M059J (cell line): ENCODE measurements around the gene CAMKMT. TPM values are rescaled to one million over a fixed set of nuclear protein-coding genes. Genes with fewer than 3 reads are reported as not detected.
A peak's percentile ranks its signal among the peaks of the same experiment; 100 is the strongest.
"Not testable (repeated sequence)": the region's sequence is repeated elsewhere in the genome, so short reads cannot be mapped to it uniquely, and the experiment has no call there.

Experiments
- DNase-seq: peaks from one replicate; pipeline ENCODE4 v3.0.0-alpha.2; 2012; ENCODE audit warnings: low read depth
- total RNA-seq: library from RNA; depleted of rRNA; stranded (reverse); fragments of >200 nt; shearing (Covaris generic); gene quantifications from 2 replicates; pipeline ENCODE4 v1.2.3, GENCODE V29; 2014

The CAMKMT gene
- total RNA-seq, 1 experiment from 2014 or later, result 3.4 TPM

DNA sequence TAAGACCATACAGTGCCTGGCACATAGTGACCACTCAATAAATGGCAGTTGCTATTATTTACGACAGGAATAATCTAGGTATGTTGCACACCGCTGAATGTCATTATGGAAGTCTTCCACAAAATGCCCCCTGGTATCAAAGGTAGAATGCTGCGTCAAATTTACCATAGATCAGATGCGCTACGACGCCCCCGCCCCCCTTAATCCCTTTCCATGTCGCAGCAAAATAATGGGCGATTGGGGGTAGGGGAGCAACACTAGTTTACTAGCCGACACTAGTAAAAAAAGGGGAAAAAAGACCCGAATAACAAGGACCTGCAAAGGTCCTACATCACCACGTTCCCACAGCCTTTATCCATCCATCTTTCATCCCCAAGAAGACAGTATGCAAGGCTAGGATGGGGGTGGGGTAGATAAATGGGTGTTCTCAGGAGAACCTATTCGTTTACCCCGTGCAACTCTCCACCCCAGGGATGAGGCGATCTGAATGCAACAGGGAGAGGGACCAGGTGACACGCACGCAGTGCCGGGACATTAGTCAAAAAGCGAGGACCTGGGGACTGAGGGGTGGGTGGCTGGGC, 908 bp upstream of the CAMKMT start:
- DNase-seq, result peak; percentile 35

DNA sequence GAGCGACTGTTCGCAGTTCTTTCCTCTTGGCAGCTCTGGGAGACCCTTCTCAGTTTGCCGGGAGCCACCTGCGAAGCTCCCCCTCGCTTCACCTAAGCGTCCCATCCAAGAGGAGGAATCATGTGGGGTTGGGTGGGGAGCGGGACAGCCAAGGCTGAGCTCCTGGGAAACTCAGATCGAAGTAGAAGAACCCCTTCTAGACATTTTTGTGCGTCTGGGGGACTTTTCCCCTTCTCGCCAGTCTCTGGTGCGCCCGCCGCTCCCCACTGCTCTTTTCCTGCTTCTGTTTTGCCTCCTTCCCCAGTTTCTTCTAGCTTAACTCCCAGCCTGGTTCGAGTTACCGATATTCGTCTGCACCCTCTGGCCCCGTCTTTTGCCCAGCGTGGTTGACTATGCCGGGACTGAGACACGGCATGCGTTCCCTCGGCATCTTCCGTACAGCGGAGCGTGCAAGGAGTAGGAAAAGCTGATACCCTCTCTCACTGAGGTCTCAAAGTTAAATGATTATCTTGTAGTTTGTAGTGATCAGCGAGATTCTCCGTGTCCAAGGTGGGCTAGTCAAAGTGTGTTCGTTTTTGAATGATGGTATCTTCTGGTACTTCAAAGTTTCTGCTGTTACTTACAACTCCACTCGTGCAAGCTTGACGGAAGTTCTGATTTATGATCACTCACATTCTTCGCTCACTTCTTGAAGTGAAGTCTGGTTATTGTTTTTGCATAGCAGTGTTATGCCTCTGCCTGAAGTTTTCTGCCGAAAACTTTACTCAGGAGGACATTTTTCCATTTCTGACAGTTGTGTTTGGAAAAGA, 664 bp downstream of the CAMKMT start:
- peak; percentile 58 for DNase-seq

DNA sequence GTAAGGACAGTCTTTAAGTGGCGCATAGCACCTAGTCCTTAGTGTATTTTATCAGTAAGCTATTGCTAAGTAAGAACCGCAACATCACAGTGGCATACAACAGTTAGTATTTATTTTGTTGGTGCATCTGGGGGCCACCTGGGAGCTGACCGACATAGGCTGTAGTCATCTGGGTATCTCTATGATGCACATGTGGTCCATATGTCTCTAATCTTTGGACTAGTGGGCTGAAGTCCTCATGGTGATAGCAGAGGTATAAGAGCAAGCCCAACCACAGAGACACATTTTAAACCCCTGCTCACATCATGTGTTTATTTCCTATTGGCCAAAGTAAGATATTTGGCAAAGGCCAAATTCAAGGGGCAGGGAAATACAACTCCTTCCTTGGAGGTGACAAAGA, 2.9 kb downstream of the CAMKMT start:
- no peak for DNase-seq

DNA sequence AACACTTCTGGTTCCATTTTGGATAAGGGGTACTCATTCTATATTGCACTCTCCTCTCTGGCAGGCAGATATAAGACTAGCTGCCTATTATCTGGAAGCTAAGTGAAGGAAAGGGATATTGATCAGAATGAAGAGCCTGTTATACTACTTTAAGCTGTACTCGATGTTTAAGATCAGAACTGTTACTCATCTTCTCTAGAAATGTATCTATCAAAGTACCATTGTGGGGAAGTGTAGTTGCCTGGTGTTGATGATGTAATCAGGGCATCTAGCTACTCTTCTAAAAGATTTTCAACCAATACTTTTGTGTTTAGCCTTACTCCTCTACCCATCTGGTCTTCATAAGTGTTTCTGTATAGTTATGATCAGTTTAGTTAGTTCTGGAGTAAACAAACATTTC, 5.8 kb downstream of the CAMKMT start:
- no peak for DNase-seq

DNA sequence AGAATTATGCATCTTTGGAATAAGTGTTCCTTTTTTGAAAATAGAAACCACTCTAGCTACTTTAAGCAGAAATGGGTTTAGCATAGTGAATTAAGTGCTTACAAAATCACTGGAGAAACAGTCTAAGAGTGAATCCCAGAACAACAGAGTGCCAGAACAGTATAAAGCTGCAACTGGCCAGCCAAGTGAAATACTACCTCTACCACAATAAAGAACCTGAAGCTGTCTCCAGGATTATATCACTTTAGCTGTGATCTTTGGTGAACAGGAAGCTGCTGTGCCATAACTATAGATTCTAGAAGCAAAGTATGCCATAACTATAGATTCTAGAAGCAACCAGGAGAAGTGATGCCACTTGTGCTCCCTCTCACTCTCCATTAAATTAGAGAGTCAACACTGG, 7.6 kb downstream of the CAMKMT start:
- no peak for DNase-seq

DNA sequence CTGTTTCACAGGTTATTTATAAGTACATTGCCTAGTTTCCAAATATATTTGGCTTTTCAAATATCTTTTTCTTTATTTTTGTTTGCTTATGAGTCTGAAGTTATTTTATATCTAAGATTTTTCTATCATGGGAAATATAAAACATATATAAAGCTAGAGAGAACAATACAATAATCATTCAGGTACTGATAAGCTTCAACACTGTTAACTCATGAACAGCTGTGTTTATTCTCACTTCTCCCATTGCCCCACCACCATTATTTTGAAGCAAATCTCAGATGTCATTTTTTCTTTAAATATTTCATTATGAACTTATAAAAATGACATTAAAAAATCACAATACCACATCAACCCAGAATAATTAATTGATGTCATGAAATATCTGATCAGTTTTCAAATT, 9.7 kb downstream of the CAMKMT start:
- DNase-seq, result no peak

DNA sequence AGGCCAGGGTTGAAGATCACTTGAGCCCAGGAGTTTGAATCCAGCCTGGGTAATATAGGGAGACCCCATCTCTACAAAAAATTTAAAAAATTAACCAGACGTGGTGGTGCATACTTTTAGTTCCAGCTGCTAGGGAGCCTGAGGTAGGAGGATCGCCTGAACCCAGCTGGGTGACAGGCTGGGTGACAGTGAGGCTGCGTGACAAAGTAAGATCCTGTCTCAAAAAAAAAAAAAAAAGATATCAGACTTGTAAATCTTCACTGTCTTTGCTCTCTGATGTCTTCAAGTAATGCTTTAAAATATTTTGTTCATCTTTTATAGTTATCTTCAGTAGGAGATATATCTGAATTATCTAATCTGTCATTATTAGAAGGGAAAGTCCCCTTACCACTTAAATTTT, 10.5 kb downstream of the CAMKMT start:
- DNase-seq, result no peak

DNA sequence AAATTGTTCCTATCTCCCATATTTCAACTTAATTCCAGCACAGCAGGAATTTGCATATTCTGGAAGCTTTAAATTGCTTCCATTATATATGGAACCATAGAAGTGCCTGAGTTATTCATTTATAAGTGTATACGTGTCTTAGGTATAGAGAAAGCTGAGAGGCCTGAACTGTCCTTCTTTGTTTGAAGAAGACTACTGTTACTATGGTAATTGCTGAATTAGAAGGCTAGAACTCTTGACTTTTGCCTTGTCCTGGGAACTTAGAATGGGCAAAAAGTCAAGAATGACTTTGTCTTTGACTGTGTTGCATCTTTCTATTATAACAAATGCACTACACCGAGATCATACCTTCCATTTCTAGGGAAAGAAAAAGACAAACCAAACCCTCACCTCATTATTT, 15.7 kb downstream of the CAMKMT start:
- no peak for DNase-seq

DNA sequence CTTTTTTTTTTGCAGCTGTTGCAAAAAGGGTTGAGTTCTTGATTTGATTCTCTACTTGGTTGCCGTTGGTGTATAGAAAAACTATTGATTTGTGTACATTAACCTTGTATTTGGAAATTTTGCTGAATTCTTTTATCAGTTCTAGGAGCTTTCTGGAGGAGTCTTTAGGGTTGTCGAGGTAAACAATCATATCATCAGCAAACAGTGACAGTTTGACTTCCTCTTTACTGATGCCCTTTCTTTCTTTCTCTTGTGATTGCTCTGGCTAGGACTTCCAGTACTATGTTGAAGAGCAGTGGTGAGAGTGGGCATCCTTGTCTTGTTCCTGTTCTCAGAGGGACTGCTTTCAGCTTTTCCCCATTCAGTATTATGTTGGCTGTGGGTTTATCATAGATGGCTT, 23.5 kb downstream of the CAMKMT start:
- not testable (repeated sequence) for DNase-seq

DNA sequence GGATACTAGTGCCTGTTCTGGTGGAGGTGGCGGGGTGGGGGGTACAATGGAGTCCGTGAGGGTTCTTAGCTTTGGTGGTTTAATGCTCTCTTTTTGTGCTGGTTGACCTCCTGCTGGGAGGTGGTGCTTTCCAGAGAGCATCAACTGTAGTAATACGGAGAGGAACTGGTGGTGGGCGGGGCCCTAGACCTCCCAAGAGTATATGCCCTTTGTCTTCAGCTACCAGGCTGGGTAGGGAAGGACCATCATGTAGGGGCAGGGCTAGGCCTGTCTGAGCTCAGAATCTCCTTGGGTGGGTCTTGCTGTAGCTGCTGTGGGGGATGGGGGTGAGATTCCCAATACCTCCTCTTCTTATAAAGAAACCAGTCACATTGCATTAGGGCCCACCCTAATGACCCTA, 27.1 kb downstream of the CAMKMT start:
- no peak for DNase-seq

DNA sequence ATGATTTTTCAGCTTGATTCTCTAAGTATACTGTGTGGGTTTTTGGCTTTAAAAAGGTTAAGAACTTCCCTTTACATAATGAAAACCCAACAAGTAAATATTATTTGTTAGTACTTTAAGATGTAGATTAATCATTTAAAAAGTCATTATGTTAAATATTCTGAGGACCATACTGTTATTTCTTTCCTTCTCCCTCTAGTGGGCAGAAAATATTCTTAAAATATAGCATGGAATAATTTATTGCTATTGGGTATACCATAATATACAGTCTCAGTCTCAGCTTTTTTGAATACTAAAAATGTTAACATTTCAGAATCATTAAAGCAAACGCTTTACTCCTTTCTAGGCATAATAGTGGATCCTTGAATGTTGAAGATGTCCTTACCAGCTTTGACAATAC, 28.1 kb downstream of the CAMKMT start:
- DNase-seq, result no peak

DNA sequence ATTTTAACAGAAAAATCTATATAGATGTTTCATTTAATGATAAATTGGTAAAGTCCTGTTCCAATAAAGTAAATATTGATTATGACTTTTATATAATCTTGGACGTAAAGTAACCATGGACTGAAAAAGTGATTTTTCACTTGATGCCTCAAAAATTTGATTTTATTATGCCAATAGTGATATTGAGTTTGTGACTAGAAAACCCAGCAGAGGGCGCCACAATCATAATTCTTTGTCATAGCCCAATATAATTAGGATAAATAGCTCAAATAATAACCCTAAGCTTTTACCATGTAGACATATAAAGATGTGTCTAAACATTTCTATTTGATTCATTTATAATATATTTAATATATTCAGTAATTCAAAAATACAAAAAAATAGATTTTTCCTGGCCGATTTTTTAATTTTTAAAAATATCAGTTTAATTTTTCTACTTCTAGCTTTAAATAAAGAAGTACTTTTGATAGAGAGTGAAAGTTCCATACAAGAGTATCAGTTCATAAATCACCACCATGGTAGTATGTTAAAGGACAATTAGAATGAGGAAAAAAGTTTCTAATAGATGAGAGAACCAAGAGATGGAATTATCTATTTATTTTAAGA, 30.7 kb downstream of the CAMKMT start:
- DNase-seq, result peak; percentile 39

DNA sequence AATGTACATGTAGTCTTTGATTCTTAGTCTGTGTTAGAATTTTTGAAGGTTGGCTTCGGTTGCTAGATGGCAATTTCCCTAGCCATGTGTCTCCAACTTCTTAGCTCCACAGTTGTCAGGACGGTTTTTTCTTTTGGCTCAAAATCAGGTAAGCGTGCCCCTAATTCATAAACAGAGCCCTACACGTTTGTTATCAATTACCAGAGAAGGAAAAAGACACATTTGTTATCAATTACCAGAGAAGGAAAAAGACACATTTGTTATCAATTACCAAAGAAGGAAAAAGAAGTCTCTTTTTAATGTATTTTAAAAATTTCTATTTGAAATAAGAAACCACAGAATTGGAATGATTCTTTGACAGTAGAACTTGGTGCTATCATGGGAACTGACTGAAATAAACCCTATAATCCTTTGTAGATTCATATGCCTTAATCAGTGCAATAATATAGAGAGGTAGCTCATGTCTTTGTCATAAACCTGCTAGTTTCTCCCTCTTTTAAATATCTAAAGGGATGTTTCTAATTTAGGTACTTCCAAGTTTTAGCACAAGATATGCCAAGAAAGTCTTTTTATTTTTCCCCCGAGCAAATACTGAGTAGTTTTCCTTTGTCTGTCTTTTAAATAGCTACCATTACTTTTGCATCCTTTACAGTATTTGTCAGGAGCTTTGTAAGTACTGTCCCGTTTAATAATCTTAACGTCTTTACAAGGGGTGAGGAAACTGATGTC, 35.9 kb downstream of the CAMKMT start:
- DNase-seq, result no peak

DNA sequence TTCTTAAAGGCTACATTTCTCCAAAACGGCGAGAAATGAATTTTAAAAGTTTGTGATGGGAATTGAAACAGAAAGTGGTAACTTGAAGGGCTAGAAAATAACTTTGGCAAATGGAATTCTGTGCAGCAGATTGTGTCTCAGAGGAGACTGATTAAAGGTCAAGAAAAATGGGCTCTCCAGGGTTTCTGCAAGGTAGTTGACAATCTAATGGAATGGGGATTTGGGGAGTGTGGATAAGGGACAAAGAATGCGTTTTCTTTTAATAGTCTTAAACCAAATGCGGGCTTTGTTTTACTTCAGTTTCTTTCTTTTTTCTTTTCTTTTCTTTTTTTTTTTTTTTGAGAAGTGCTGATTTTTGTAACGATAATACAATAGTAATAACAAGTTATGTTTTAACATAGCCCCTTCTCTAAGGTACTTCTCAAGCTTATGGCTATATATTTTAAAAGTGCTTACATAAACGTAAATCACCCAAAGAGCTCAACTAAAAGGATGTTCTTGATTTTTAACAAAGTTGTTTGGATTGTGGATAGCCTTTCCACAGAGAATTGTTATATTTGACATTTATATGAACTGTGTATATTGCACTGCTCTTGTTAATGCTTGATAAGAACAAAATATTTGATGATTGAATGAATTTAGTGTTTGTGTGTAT, 36.6 kb downstream of the CAMKMT start:
- DNase-seq, result no peak

DNA sequence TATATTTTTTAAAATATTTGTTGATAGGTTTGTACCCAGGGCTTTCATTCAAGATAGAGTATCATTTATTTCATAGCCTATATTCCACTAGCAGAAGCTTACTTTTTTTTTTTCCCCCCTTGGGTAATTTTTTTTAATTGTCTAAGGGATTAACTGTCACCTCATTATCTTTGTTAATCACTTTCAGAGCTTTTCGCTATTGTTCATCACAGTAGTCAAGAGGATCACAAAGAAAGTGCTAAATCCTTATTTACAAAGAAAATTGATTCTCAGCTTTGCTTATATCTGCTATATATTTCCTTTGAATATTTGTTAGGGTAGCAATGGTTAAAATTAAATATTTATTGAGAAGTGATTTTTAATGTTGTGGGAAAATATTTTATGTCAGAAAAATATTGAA, 59.0 kb downstream of the CAMKMT start:
- DNase-seq, result no peak

DNA sequence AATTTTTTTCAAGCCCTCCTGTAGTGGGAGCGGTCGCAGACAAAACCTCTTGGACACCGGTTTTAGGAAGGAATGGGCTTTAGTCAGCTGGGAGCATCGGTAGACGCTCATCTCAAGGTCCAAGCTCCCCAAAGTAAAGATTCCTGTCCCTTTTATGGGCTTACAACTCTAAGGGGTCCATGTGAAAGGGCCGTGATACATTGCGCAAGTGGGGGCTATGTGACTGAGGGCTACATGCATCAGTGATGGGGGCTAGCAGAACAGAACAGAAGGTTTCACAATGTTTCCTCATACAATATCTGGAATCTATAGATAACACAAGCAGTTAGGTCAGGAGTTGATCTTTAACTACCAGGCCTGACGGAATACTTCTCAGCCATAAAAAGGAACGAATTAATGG, 62.5 kb downstream of the CAMKMT start:
- DNase-seq, result no peak

DNA sequence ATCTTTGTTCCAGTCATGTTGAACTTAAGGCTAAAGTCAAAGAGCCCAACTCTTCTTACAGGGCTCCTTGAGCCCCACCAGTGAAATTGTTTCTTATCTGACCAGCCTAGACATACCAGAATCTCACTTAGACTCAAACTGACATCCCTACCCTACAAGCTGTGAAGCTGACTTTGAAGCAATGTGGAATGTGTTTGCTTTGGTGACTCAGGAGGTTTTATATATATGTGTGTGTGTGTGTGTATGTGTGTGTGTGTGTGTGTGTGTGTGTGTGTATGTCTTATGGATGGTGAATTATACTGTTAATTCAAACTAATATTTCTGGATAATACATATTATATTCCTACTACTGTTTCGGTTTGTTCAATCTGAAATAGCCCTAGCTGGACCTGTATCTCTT, 67.3 kb downstream of the CAMKMT start:
- no peak for DNase-seq

DNA sequence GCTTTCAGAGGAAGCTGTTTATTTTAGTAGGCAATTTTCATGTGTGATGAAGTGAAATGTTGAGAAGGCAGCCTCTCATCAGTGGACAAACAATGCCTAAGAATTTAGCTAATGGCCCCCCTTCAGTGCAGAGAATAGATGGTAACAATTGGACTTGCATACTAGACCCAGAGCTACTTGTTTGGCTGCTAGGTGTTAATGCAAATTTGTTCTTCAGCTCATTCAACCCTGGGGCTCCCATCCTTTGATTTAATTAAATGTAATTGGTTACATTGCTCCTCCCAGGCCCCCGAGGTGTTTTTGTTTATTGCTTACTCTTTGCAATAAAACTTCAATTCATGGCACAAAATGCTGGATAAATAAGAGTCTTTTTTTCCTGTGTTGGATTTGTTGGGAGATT, 68.6 kb downstream of the CAMKMT start:
- no peak for DNase-seq

DNA sequence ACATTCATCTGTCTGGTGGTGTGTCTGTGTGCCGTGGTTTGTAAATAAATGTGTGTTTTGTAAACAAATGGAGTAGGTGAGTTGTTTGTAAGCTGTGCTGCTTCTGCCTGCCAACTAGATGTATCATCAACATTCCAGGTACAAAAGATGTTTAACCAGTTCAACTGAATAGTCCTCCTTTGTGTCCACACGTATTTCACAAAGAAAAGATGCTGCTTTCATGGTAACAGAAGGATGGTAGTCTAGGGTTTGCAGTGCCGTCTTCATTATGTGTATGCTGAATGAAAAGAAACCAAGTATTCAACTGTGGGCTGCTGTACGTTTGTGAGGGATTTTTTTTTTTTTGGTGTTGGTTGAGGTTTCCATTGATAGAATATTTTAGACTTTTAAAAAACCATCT, 72.1 kb downstream of the CAMKMT start:
- no peak for DNase-seq

DNA sequence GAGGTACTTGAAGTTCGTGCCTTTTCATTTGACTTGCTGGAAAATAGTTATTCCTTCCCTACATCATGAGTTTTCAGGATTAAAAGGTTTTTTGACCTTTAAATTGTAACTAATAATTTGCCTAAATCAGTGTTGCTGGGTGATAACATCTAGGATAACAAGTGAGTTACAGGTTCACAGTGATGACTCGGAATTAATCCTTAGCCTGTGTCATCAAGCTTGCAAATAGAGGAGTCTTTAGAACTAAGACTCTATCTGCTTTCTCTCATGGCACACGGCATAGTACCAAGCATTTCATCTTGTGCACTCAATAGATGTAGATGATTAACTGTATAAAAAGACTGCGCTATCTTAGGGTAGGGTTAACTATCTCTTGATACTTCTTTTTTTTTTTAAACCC, 79.5 kb downstream of the CAMKMT start:
- peak; percentile 18 for DNase-seq

DNA sequence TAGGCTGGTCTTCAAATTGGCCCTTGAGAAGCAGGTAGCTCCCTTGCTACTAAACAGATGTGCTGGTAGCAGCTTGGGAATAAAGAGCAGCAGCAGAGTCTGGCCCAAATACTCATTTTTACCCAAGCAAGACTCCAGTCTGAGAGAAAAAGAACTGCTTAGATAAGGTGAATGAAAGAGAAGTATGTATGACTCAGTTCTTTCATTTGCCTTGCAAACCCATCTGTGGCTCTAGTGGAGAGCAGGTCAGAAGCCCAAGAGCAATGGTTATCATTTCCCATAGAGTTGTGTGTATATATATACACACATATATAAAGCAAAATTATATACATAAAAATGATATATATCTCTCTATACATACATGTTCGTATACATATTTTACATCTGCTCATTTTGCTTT, 80.3 kb downstream of the CAMKMT start:
- no peak for DNase-seq

DNA sequence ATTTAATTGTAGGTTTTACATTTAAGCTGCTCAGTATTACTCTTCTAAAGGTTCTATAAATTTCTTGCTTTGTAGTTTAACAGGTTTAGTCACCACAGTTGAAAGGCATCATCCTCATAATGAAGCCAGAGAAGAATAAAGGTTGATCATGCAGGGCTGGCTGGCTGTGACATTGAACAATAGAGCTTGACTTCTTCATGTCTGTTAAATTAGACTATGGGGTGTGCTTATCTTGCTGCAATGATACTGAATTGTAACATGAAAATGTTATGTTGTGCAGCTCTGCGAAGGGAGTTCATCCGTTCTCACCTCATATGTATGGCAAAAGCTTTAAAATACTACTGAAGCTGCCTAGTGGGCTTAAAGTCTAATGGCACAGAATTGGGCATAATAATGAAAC, 81.8 kb downstream of the CAMKMT start:
- no peak for DNase-seq
